ENCODE measurements around the gene B3GALT5. TPM values are rescaled to one million over a fixed set of nuclear protein-coding genes. Genes with fewer than 3 reads are reported as not detected.

Gene B3GALT5, protein sequence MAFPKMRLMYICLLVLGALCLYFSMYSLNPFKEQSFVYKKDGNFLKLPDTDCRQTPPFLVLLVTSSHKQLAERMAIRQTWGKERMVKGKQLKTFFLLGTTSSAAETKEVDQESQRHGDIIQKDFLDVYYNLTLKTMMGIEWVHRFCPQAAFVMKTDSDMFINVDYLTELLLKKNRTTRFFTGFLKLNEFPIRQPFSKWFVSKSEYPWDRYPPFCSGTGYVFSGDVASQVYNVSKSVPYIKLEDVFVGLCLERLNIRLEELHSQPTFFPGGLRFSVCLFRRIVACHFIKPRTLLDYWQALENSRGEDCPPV
- total RNA-seq, result under 1 TPM in 6 of 7 donors, not detected in 1; 0.05 to 0.34 (median 0.19) TPM
- under 1 TPM; 0.02 to 0.03 (median 0.02) TPM for polyA plus RNA-seq
- long read RNA-seq, donor 1, result 0 reads
- long read RNA-seq, donor 2, result 0 reads

DNA sequence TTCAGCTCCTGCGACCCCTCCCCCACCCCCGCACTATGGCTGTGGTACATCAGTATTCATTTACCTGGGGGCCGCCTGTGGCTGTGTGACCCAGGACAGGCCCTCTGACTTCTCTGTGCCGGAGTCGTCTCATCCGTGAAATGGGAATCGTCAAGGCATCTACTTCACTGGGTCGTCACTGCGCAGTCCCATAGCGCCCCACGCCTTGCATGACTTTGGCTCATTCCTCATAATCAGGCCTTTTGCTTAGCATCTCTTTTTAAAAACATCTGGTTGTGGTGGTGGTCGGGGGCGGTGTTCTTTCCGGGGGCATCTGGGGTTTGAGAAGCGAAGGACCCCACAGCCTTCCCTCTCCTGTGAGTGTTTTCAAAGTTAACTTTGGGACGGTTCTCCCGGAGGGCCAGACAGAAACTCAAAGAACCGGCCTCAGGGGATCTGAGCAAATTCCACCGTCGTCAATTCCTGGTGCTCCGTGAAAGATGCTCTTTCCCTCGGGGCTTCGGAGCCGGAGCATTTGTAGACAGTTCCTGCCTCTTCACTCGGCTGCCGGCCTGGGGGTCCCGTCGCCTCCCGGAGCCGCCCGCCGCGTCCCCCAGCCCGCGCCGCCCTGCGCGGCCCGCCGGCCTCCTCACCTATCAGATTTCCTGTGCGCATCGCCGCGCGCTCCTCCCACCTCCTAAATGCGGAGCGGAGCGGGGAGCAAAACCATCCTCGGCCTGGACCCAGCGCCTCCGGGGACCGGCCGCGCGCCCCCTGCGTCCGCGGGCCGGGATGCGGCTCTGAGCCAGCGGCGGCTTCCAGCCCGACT, at the start of gene B3GALT5:
Gene B3GALT5, plus strand, starts transcription at position 708 of the 808 bp plus-strand sequence. CDS start 47,620 bp downstream, outside the sequence.
- Histone ChIP-seq H3K27me3 (replicated peaks in 1 of 7) (peaks cover 0 to 79% (median 25%) of the 10 kb centered on the region in 7 donors), H3K9me3 (no peaks in the 10 kb centered on the region), H3K4me3 (peak within 1 kb of the TSS in 6 of 8 donors; percentile 13 to 63 (median 30)), H3K27ac (no peak within 1 kb of the TSS), H3K36me3 (no peaks in the 10 kb centered on the region), H3K4me1 (peaks cover 0 to 7% (median 0%) of the 10 kb centered on the region in 6 donors)
- 7 to 26% (median 7%) methylated on average over 58 to 63 of the region's 63 CpGs for WGBS, 5 donors
- intact Hi-C loops (cut with DNase I; ENCODE audit: low total_unique reads), result no loop called here
- no peak for DNase-seq
- TF ChIP-seq, protein P1, sequence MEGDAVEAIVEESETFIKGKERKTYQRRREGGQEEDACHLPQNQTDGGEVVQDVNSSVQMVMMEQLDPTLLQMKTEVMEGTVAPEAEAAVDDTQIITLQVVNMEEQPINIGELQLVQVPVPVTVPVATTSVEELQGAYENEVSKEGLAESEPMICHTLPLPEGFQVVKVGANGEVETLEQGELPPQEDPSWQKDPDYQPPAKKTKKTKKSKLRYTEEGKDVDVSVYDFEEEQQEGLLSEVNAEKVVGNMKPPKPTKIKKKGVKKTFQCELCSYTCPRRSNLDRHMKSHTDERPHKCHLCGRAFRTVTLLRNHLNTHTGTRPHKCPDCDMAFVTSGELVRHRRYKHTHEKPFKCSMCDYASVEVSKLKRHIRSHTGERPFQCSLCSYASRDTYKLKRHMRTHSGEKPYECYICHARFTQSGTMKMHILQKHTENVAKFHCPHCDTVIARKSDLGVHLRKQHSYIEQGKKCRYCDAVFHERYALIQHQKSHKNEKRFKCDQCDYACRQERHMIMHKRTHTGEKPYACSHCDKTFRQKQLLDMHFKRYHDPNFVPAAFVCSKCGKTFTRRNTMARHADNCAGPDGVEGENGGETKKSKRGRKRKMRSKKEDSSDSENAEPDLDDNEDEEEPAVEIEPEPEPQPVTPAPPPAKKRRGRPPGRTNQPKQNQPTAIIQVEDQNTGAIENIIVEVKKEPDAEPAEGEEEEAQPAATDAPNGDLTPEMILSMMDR (IDR thresholded peaks at IDR 0.05 in 8 of 11, conservative IDR thresholded peaks at IDR 0.05 in 3 of 11), result no peak
- TF ChIP-seq POLR2A (IDR thresholded peaks at IDR 0.05), result no peak
- no peak for TF ChIP-seq POLR2AphosphoS5 (IDR thresholded peaks at IDR 0.05)

DNA sequence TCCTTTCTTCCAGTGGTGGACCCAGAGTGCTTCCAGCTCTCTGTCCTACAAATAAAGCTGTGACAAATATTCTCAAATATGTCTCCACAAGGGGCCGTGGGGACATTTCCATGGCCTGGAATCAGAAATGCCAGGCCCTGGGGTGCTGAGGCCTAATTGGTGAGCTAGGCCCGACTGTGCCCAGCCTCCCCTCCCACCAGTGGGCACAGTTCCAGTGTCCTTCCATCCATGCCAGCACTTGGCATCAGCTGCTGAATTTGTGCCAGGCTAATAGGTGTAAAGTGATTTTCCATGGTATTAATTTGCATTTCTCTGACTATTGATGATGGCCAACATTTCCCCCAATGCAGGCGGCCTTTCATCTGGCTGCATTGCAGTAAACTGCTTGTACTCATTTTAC, 48.5 kb upstream of the B3GALT5 start:
- H3K9me3 ChIP-seq, result no peaks in the 10 kb centered on the region
- H3K27me3 ChIP-seq (replicated peaks in 1 of 7), result no peaks in the 10 kb centered on the region
- no peak for DNase-seq
- 61 to 93% (median 74%) methylated on average over 3 of the region's 3 CpGs for WGBS, 5 donors
- peaks cover 0 to 10% (median 0%) of the 10 kb centered on the region in 6 donors for H3K4me1 ChIP-seq
- intact Hi-C loops (cut with DNase I; ENCODE audit: low total_unique reads), result no loop called here
- H3K27ac ChIP-seq, result no peak overlapping the region
- TF ChIP-seq POLR2AphosphoS5 (IDR thresholded peaks at IDR 0.05) (no peak), POLR2A (IDR thresholded peaks at IDR 0.05) (no peak)
- TF ChIP-seq, protein P1 (IDR thresholded peaks at IDR 0.05 in 8 of 11, conservative IDR thresholded peaks at IDR 0.05 in 3 of 11), result no peak
- H3K36me3 ChIP-seq, result no peaks in the 10 kb centered on the region
- H3K4me3 ChIP-seq, result no peak overlapping the region

DNA sequence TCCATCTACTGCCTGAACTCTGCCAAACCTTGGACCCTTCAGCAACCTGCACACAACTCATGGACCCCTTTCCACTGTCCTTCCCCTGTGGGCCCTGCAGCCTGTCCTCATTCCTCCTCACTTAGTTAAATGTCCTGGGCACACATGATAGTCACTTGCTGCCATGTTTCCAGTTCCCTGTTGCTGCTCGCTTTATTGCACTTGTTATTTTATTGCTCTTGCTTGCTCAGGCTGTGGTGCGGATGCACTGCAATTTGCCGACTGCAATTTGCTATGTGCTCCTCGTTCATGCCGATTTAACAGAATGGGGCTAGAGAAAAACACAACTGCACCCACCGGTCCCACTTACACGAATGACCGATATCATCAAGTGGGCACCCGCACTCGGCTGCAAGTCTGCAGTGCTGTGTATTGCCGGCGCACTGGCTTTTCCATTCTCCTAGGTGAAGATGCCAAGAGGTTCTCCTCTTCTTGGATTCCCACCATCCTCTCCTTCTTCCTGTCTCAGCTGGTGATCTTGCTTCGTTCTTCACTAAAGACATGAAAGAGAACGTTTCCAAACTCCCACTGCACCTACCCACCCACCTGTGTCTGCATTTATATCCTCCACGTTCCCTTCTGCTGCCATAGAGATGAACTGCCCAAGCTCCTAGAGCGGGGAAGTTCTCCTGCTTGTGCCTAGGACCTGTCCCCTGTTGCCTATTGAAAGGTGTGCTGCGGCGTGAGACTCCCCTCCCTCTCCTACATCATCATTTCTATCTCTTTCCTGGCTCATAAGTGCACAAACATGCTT, 45.4 kb upstream of the B3GALT5 start:
- H3K9me3 ChIP-seq, result no peaks in the 10 kb centered on the region
- no peak overlapping the region for H3K4me3 ChIP-seq
- TF ChIP-seq, protein P1 (IDR thresholded peaks at IDR 0.05 in 8 of 11, conservative IDR thresholded peaks at IDR 0.05 in 3 of 11), result no peak
- TF ChIP-seq POLR2A (IDR thresholded peaks at IDR 0.05) (no peak), POLR2AphosphoS5 (IDR thresholded peaks at IDR 0.05) (no peak)
- H3K27me3 ChIP-seq (replicated peaks in 1 of 7), result peaks cover 0 to 6% (median 0%) of the 10 kb centered on the region in 7 donors
- H3K4me1 ChIP-seq, result peaks cover 0 to 10% (median 0%) of the 10 kb centered on the region in 6 donors
- DNase-seq, result no peak
- no peaks in the 10 kb centered on the region for H3K36me3 ChIP-seq
- intact Hi-C loops (cut with DNase I; ENCODE audit: low total_unique reads), result no loop called here
- 85 to 90% (median 88%) methylated on average over 18 of the region's 18 CpGs for WGBS, 5 donors
- H3K27ac ChIP-seq, result no peak overlapping the region

Data from spleen (tissue), 13 donors.